22Rv1 (cell line): Measurements from ENCODE around the gene CCNA1.

Experiments used
- CTCF ChIP-seq: fragments of 450-650 bp; IDR thresholded peaks from 2 replicates; pipeline ENCODE4 v1.5.1; 2017; ENCODE audit warnings: mild to moderate bottlenecking
- ZFX ChIP-seq: fragments of 450-650 bp; IDR thresholded peaks from 2 replicates; pipeline ENCODE4 v1.6.1; 2017; ENCODE audit warnings: antibody characterized with exemption, borderline replicate concordance

- TF ChIP-seq CTCF (no peak), ZFX (no peak)
Measured at GRCh38 chr13:36461506-36461905, 29.2 kb downstream of the CCNA1 start.
